CD4-positive, alpha-beta memory T cell (primary cell): ENCODE measurements around the gene PHF3. TPM values are rescaled to one million over a fixed set of nuclear protein-coding genes. Genes with fewer than 3 reads are reported as not detected.

Source experiments
- CTCF ChIA-PET: fragments of 350-600 bp; sonication (Branson Sonifier 250); formaldehyde crosslinking; loops from one replicate; lab custom pipeline; 2021; ENCODE audit warnings: inconsistent platforms; ENCODE audit not compliant: partially characterized antibody; lab: Charles Lee
- POLR2A ChIA-PET: fragments of 350-600 bp; sonication (Branson Sonifier 250); formaldehyde crosslinking; loops from one replicate; lab custom pipeline; 2021; ENCODE audit not compliant: partially characterized antibody; lab: Charles Lee
- DNase-seq, 5 donors: peaks; one replicate each; pipeline versions ENCODE4 v3.0.0 to v3.0.0-alpha.2; 2020 to 2022; ENCODE audit warnings: mixed read lengths in 1 of 5
- H3K27ac ChIP-seq: one replicate; pipeline ENCODE4 v1.7.0; 2013; ENCODE audit warnings: low read depth, low read length
- H3K27me3 ChIP-seq: 2 replicates; pipeline ENCODE4 v1.7.0; 2013; ENCODE audit warnings: mild to moderate bottlenecking, low read length, moderate library complexity; ENCODE audit not compliant: insufficient read depth
- H3K36me3 ChIP-seq: 2 replicates; pipeline ENCODE4 v1.7.0; 2013; ENCODE audit warnings: mild to moderate bottlenecking, low read length, moderate library complexity; ENCODE audit not compliant: insufficient read depth
- H3K4me1 ChIP-seq: 2 replicates; pipeline ENCODE4 v1.7.0; 2013; ENCODE audit warnings: mild to moderate bottlenecking, low read length, moderate library complexity; ENCODE audit not compliant: insufficient read depth
- H3K4me3 ChIP-seq, 2 donors: one replicate each; pipeline ENCODE4 v1.7.0; 2013; ENCODE audit warnings: low read length in 2 of 2, mild to moderate bottlenecking in 1 of 2
- H3K9me3 ChIP-seq, 2 donors: one replicate each; pipeline ENCODE4 v1.7.0; 2013; ENCODE audit warnings: low read length in 2 of 2, control low read depth in 1 of 2; ENCODE audit not compliant: control insufficient read depth in 1 of 2
- H3K27ac Mint-ChIP-seq, 7 donors: one replicate each; pipeline ENCODE4 v1.8.0; 2020 to 2021; ENCODE audit warnings: mixed read lengths in 7 of 7, mild to moderate bottlenecking in 6 of 7, inconsistent platforms in 3 of 7, moderate library complexity in 3 of 7
- H3K27me3 Mint-ChIP-seq, 2 donors: one replicate each; pipeline ENCODE4 v1.8.0; 2020 to 2021; ENCODE audit warnings: mixed read lengths in 2 of 2
- H3K36me3 Mint-ChIP-seq, 2 donors: one replicate each; pipeline ENCODE4 v1.8.0; 2020 to 2021; ENCODE audit warnings: mixed read lengths in 2 of 2, inconsistent platforms in 1 of 2, mild to moderate bottlenecking in 1 of 2
- H3K4me1 Mint-ChIP-seq, 4 donors: one replicate each; pipeline ENCODE4 v1.8.0; 2020 to 2021; ENCODE audit warnings: mixed read lengths in 4 of 4, mild to moderate bottlenecking in 1 of 4
- H3K4me3 Mint-ChIP-seq, 8 donors: one replicate each; pipeline ENCODE4 v1.8.0; 2020 to 2021; ENCODE audit warnings: mixed read lengths in 8 of 8, mild to moderate bottlenecking in 7 of 8, moderate library complexity in 6 of 8, inconsistent platforms in 3 of 8
- H3K9me3 Mint-ChIP-seq, 8 donors: one replicate each; pipeline ENCODE4 v1.8.0; 2020 to 2021; ENCODE audit warnings: mixed read lengths in 8 of 8, mild to moderate bottlenecking in 5 of 8, inconsistent platforms in 3 of 8, moderate library complexity in 1 of 8
- intact Hi-C: fragments of 100-400 bp; cut with micrococcal nuclease; formaldehyde crosslinking; loops from one replicate; pipeline ENCODE4 v1.15.1; 2023
- polyA plus RNA-seq, 2 donors: library from polyadenylated mRNA; unstranded; fragments of 300-500 nt; fragmentation: Illumina TruSeq; gene quantifications; one replicate each; pipeline ENCODE4 v1.2.3, GENCODE V29; 2021
- total RNA-seq, 2 experiments: library from RNA; stranded (reverse); gene quantifications; one replicate each; pipeline ENCODE4 v1.2.3, GENCODE V29; 2021

Gene PHF3, protein sequence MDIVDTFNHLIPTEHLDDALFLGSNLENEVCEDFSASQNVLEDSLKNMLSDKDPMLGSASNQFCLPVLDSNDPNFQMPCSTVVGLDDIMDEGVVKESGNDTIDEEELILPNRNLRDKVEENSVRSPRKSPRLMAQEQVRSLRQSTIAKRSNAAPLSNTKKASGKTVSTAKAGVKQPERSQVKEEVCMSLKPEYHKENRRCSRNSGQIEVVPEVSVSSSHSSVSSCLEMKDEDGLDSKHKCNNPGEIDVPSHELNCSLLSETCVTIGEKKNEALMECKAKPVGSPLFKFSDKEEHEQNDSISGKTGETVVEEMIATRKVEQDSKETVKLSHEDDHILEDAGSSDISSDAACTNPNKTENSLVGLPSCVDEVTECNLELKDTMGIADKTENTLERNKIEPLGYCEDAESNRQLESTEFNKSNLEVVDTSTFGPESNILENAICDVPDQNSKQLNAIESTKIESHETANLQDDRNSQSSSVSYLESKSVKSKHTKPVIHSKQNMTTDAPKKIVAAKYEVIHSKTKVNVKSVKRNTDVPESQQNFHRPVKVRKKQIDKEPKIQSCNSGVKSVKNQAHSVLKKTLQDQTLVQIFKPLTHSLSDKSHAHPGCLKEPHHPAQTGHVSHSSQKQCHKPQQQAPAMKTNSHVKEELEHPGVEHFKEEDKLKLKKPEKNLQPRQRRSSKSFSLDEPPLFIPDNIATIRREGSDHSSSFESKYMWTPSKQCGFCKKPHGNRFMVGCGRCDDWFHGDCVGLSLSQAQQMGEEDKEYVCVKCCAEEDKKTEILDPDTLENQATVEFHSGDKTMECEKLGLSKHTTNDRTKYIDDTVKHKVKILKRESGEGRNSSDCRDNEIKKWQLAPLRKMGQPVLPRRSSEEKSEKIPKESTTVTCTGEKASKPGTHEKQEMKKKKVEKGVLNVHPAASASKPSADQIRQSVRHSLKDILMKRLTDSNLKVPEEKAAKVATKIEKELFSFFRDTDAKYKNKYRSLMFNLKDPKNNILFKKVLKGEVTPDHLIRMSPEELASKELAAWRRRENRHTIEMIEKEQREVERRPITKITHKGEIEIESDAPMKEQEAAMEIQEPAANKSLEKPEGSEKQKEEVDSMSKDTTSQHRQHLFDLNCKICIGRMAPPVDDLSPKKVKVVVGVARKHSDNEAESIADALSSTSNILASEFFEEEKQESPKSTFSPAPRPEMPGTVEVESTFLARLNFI (N-terminal part only)
- 100 to 1,000 TPM; 115 to 119 TPM for total RNA-seq
- polyA plus RNA-seq = 10 to 100 TPM in 1 of 2 donors, 1 to 10 TPM in 1; 5.1 to 47.1 TPM

- Histone ChIP-seq H3K27ac (peak within 1 kb of the TSS; percentile 94), H3K36me3 (no peaks in the 10 kb centered on the region), H3K27me3 (no peaks in the 10 kb centered on the region), H3K9me3 (no peaks in the 10 kb centered on the region), H3K4me1 (peaks cover 49% of the 10 kb centered on the region), H3K4me3 (peak within 1 kb of the TSS; percentile 71 to 86)
- no peaks in the 10 kb centered on the region for H3K27me3 Mint-ChIP-seq
- ChIA-PET CTCF (interaction anchor here (0.8 to 2.9 kb wide), 10 partner anchors 8 to 129 kb away, joined by 3 to 28 read pairs (median 4); no protein-coding TSS in a partner anchor), POLR2A (interaction anchor here (0.7 to 3.6 kb wide), 21 partner anchors 8 to 129 kb away, joined by 3 to 62 read pairs (median 4); partner anchors contain the start of genes LOC128125822 and PTP4A1)
- H3K27ac Mint-ChIP-seq = peak within 1 kb of the TSS; percentile 94 to 99 (median 99)
- H3K4me1 Mint-ChIP-seq = peaks cover 35 to 54% (median 44%) of the 10 kb centered on the region in 4 donors
- peak within 1 kb of the TSS; percentile 95 to 100 (median 100) for H3K4me3 Mint-ChIP-seq
- peaks cover 0 to 5% of the 10 kb centered on the region in 2 donors for H3K36me3 Mint-ChIP-seq
- peaks cover 0 to 2% (median 0%) of the 10 kb centered on the region in 8 donors for H3K9me3 Mint-ChIP-seq
- peak; percentile 90 to 94 (median 93) for DNase-seq
- intact Hi-C loops = loop anchor here (1.0 kb wide), 2 partner anchors 38 to 64 kb away; partner anchors contain the start of genes LOC128125822 and PTP4A1
These were observed at the start of gene PHF3 for GRCh38 chr6:63635588-63636517. Gene PHF3 (plus strand): TSS chr6:63635802. CDS start chr6:63646552, 10,750 bp downstream.

GRCh38 chr6:63589952-63590411 lies 45.6 kb upstream of the PHF3 start:
- Histone ChIP-seq H3K4me1 (no peaks in the 10 kb centered on the region), H3K27ac (no peak overlapping the region), H3K36me3 (no peaks in the 10 kb centered on the region), H3K27me3 (no peaks in the 10 kb centered on the region), H3K4me3 (no peak overlapping the region), H3K9me3 (no peaks in the 10 kb centered on the region)
- H3K27ac Mint-ChIP-seq = peak overlapping the region in 1 of 7 donors; percentile 1
- H3K27me3 Mint-ChIP-seq = peaks cover 2 to 7% of the 10 kb centered on the region in 2 donors
- no peak overlapping the region for H3K4me3 Mint-ChIP-seq
- DNase-seq = no peak
- peaks cover 0 to 3% (median 0%) of the 10 kb centered on the region in 8 donors for H3K9me3 Mint-ChIP-seq
- ChIA-PET POLR2A (no interaction called here), CTCF (no interaction called here)
- no peaks in the 10 kb centered on the region for H3K4me1 Mint-ChIP-seq
- no peaks in the 10 kb centered on the region for H3K36me3 Mint-ChIP-seq
- intact Hi-C loops = no loop called here

GRCh38 chr6:63592886-63593285 lies 42.7 kb upstream of the PHF3 start:
- no peak for DNase-seq
- POLR2A ChIA-PET = interaction anchor here (1.0 kb wide), 1 partner anchor 42 kb away, joined by 3 read pairs; no protein-coding TSS in a partner anchor
- H3K27me3 Mint-ChIP-seq = peaks cover 2 to 10% of the 10 kb centered on the region in 2 donors
- H3K36me3 Mint-ChIP-seq = no peaks in the 10 kb centered on the region
- peaks cover 0 to 2% (median 2%) of the 10 kb centered on the region in 4 donors for H3K4me1 Mint-ChIP-seq
- H3K9me3 Mint-ChIP-seq = no peaks in the 10 kb centered on the region
- Histone ChIP-seq H3K4me1 (peaks cover 2% of the 10 kb centered on the region), H3K4me3 (no peak overlapping the region), H3K9me3 (no peaks in the 10 kb centered on the region), H3K27ac (no peak overlapping the region), H3K36me3 (no peaks in the 10 kb centered on the region), H3K27me3 (no peaks in the 10 kb centered on the region)
- H3K4me3 Mint-ChIP-seq = no peak overlapping the region
- intact Hi-C loops = no loop called here
- CTCF ChIA-PET = interaction anchor here (0.7 to 2.4 kb wide), 4 partner anchors 8 to 172 kb away, joined by 4 to 9 read pairs (median 6); no protein-coding TSS in a partner anchor
- no peak overlapping the region for H3K27ac Mint-ChIP-seq

DNA sequence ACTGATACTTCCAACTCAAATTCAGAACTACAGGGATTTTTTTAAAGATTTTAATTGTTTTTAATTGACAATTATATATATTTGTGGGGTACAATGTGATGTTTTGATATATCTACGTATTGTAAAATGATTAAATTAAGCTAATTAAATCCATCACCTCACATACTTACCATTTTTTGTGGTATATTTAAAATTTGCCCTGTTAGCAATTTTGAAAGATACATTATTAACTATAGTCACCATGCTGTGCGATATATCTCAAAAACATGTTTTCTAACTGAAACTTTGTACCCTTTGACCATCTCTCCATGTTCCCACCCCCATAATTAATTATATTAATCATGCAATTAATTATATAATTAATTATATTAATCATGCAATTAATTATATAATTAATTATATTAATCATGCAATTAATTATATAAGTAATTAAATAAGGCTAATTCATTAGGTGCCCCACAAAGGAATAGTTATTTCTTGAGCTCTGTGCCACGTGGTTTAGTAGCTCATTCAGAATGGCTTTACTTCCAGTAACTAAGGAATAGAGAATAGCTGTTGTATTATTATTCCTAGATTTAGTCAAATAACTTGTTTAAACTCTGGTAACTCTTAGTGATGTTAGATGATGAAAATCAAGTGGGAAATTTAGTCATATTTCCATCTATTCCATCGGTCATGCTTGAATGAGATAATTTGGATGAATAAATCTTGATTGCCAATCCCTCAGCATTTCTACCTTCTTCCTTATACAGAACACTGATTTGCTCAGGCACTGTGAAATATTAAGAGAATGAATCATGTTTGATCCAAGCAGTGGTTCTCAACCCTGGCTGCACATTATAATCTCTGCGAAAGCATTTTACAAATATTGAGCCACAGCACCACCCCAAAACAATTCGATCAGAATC lies 38.2 kb upstream of the PHF3 start:
- Histone ChIP-seq H3K9me3 (no peaks in the 10 kb centered on the region), H3K27ac (no peak overlapping the region), H3K4me1 (peaks cover 14% of the 10 kb centered on the region), H3K36me3 (no peaks in the 10 kb centered on the region), H3K4me3 (no peak overlapping the region), H3K27me3 (no peaks in the 10 kb centered on the region)
- DNase-seq = no peak
- H3K4me1 Mint-ChIP-seq = peaks cover 9 to 19% (median 13%) of the 10 kb centered on the region in 4 donors
- no peak overlapping the region for H3K27ac Mint-ChIP-seq
- no peaks in the 10 kb centered on the region for H3K9me3 Mint-ChIP-seq
- no peaks in the 10 kb centered on the region for H3K36me3 Mint-ChIP-seq
- peak overlapping the region; percentile 68 to 93 (median 86) for H3K4me3 Mint-ChIP-seq
- intact Hi-C loops = loop anchor here (1.0 to 5.0 kb wide), 6 partner anchors 23 to 325 kb away; partner anchors contain the start of gene PHF3
- H3K27me3 Mint-ChIP-seq = peaks cover 2 to 8% of the 10 kb centered on the region in 2 donors
- POLR2A ChIA-PET = interaction anchor here (1.6 to 2.4 kb wide), 3 partner anchors 24 to 166 kb away, joined by 5 to 21 read pairs (median 12); partner anchors contain the start of gene PHF3
- CTCF ChIA-PET = interaction anchor here (1.0 to 6.4 kb wide), 25 partner anchors 10 to 205 kb away, joined by 3 to 225 read pairs (median 8); partner anchors contain the start of gene PHF3
